CD4-positive, CD25-positive, alpha-beta regulatory T cell (primary cell): Measurements from ENCODE around the gene PRKD1. TPM values are rescaled to one million over a fixed set of nuclear protein-coding genes. Genes with fewer than 3 reads are reported as not detected.
"Not testable (repeated sequence)": the region's sequence is repeated elsewhere in the genome, so short reads cannot be mapped to it uniquely, and the experiment has no call there.

Experiments used
- ATAC-seq, 2 donors: fragments of 150-1000 bp; cut with Tn5 transposase; one replicate each; pipeline ENCODE4 v1.10.0; 2021; ENCODE audit warnings: low read depth in 2 of 2, moderate number of reproducible peaks in 2 of 2, moderate library complexity in 1 of 2
- DNase-seq, 3 donors: peaks; one replicate each; pipeline versions ENCODE4 v3.0.0 to v3.0.0-alpha.2; 2012 to 2022; ENCODE audit warnings: mixed read lengths in 1 of 3
- H3K27ac ChIP-seq: one replicate; pipeline ENCODE4 v1.7.0; 2013; ENCODE audit warnings: mild to moderate bottlenecking, low read length; ENCODE audit not compliant: insufficient read depth, poor library complexity, severe bottlenecking
- H3K27me3 ChIP-seq: one replicate; pipeline ENCODE4 v1.7.0; 2013; ENCODE audit warnings: low read length; ENCODE audit not compliant: control insufficient read depth, insufficient read depth
- H3K36me3 ChIP-seq: one replicate; pipeline ENCODE4 v1.7.0; 2013; ENCODE audit warnings: mild to moderate bottlenecking, low read length, moderate library complexity; ENCODE audit not compliant: control insufficient read depth, insufficient read depth
- H3K4me1 ChIP-seq: 2 replicates; pipeline ENCODE4 v1.7.0; 2013; ENCODE audit warnings: mild to moderate bottlenecking, low read length; ENCODE audit not compliant: insufficient read depth, control insufficient read depth, poor library complexity, severe bottlenecking
- H3K4me3 ChIP-seq: one replicate; pipeline ENCODE4 v1.7.0; 2013; ENCODE audit warnings: low read depth, mild to moderate bottlenecking, low read length, moderate library complexity
- H3K9me3 ChIP-seq, 2 experiments: 1 replicate in 1 of 2; 2 replicates in 1 of 2; pipeline ENCODE4 v1.7.0; 2013; ENCODE audit warnings: low read length in 2 of 2, mild to moderate bottlenecking in 1 of 2, moderate library complexity in 1 of 2; ENCODE audit not compliant: control insufficient read depth in 2 of 2
- H3K27ac Mint-ChIP-seq, 3 donors: one replicate each; pipeline ENCODE4 v1.8.0; 2020 to 2022; ENCODE audit warnings: mild to moderate bottlenecking in 3 of 3, mixed read lengths in 3 of 3, moderate library complexity in 2 of 3
- H3K27me3 Mint-ChIP-seq: one replicate; pipeline ENCODE4 v1.8.0; 2022; ENCODE audit warnings: mild to moderate bottlenecking, mixed read lengths
- H3K36me3 Mint-ChIP-seq: one replicate; pipeline ENCODE4 v1.8.0; 2020; ENCODE audit warnings: mixed read lengths
- H3K4me1 Mint-ChIP-seq, 4 donors: one replicate each; pipeline ENCODE4 v1.8.0; 2020 to 2022; ENCODE audit warnings: mixed read lengths in 4 of 4, mild to moderate bottlenecking in 1 of 4
- H3K4me3 Mint-ChIP-seq, 4 donors: one replicate each; pipeline ENCODE4 v1.8.0; 2020 to 2022; ENCODE audit warnings: mild to moderate bottlenecking in 4 of 4, mixed read lengths in 4 of 4, moderate library complexity in 3 of 4
- H3K9me3 Mint-ChIP-seq, 7 donors: one replicate each; pipeline ENCODE4 v1.8.0; 2020 to 2022; ENCODE audit warnings: mixed read lengths in 7 of 7, mild to moderate bottlenecking in 3 of 7, moderate library complexity in 2 of 7
- polyA plus RNA-seq, 4 donors: library from polyadenylated mRNA; unstranded; fragments of 300-500 nt; fragmentation: Illumina TruSeq; gene quantifications; one replicate each; pipeline ENCODE4 v1.2.3, GENCODE V29; 2021
- total RNA-seq: library from RNA; stranded (reverse); gene quantifications from one replicate; pipeline ENCODE4 v1.2.3, GENCODE V29; 2022

The PRKD1 gene
- total and polyA plus RNA-seq, 5 donors from 2014 or later, result not detected

GRCh38 chr14:29734732-29735131 is 192.9 kb downstream of the PRKD1 start:
- Histone ChIP-seq H3K4me1 (no peaks in the 10 kb centered on the region), H3K27ac (no peak overlapping the region), H3K27me3 (no peaks in the 10 kb centered on the region), H3K36me3 (no peaks in the 10 kb centered on the region), H3K9me3 (no peaks in the 10 kb centered on the region), H3K4me3 (no peak overlapping the region)
- Mint-ChIP-seq H3K4me1 (no peaks in the 10 kb centered on the region), H3K27ac (no peak overlapping the region), H3K4me3 (no peak overlapping the region), H3K9me3 (peaks cover 1 to 22% (median 9%) of the 10 kb centered on the region in 7 donors), H3K36me3 (no peaks in the 10 kb centered on the region), H3K27me3 (no peaks in the 10 kb centered on the region)
- DNase-seq, result no peak
- ATAC-seq, result no peak

- H3K4me3 ChIP-seq, H3K36me3 Mint-ChIP-seq, H3K36me3 ChIP-seq, H3K27me3 Mint-ChIP-seq, H3K27ac ChIP-seq, H3K4me1 Mint-ChIP-seq, H3K27ac Mint-ChIP-seq, ATAC-seq, H3K27me3 ChIP-seq, H3K9me3 ChIP-seq, DNase-seq, H3K4me3 Mint-ChIP-seq, H3K4me1 ChIP-seq: not testable (repeated sequence)
- peaks cover 3 to 18% (median 7%) of the 10 kb centered on the region in 7 donors for H3K9me3 Mint-ChIP-seq
Observed at GRCh38 chr14:29726560-29727331, 200.9 kb downstream of the PRKD1 start.

- H3K27ac ChIP-seq, result no peak overlapping the region
- peaks cover 0 to 22% (median 6%) of the 10 kb centered on the region in 7 donors for H3K9me3 Mint-ChIP-seq
- DNase-seq, result no peak
- H3K9me3 ChIP-seq, result no peaks in the 10 kb centered on the region
- H3K4me1 Mint-ChIP-seq, result no peaks in the 10 kb centered on the region
- H3K36me3 ChIP-seq, result no peaks in the 10 kb centered on the region
- no peaks in the 10 kb centered on the region for H3K27me3 Mint-ChIP-seq
- no peaks in the 10 kb centered on the region for H3K27me3 ChIP-seq
- H3K27ac Mint-ChIP-seq, result no peak overlapping the region
- no peak overlapping the region for H3K4me3 Mint-ChIP-seq
- ATAC-seq, result no peak
- H3K4me3 ChIP-seq, result no peak overlapping the region
- H3K36me3 Mint-ChIP-seq, result no peaks in the 10 kb centered on the region
- no peaks in the 10 kb centered on the region for H3K4me1 ChIP-seq
Observed at GRCh38 chr14:29724991-29725390, 202.7 kb downstream of the PRKD1 start.

- Mint-ChIP-seq H3K36me3 (no peaks in the 10 kb centered on the region), H3K9me3 (peaks cover 0 to 17% (median 7%) of the 10 kb centered on the region in 7 donors), H3K27ac (no peak overlapping the region), H3K27me3 (no peaks in the 10 kb centered on the region), H3K4me1 (no peaks in the 10 kb centered on the region), H3K4me3 (no peak overlapping the region)
- no peak for DNase-seq
- Histone ChIP-seq H3K9me3 (no peaks in the 10 kb centered on the region), H3K27me3 (no peaks in the 10 kb centered on the region), H3K27ac (no peak overlapping the region), H3K4me1 (no peaks in the 10 kb centered on the region), H3K4me3 (no peak overlapping the region), H3K36me3 (no peaks in the 10 kb centered on the region)
- ATAC-seq, result no peak
Observed at GRCh38 chr14:29722831-29723230, 204.8 kb downstream of the PRKD1 start.

- DNase-seq, result no peak
- no peak for ATAC-seq
- no peaks in the 10 kb centered on the region for H3K4me1 Mint-ChIP-seq
- no peaks in the 10 kb centered on the region for H3K27me3 ChIP-seq
- peaks cover 0 to 17% (median 7%) of the 10 kb centered on the region in 7 donors for H3K9me3 Mint-ChIP-seq
- H3K4me1 ChIP-seq, result no peaks in the 10 kb centered on the region
- H3K4me3 ChIP-seq, result no peak overlapping the region
- no peaks in the 10 kb centered on the region for H3K36me3 Mint-ChIP-seq
- H3K4me3 Mint-ChIP-seq, result no peak overlapping the region
- H3K27ac Mint-ChIP-seq, result no peak overlapping the region
- H3K36me3 ChIP-seq, result no peaks in the 10 kb centered on the region
- no peaks in the 10 kb centered on the region for H3K27me3 Mint-ChIP-seq
- H3K27ac ChIP-seq, result no peak overlapping the region
- no peaks in the 10 kb centered on the region for H3K9me3 ChIP-seq
Observed at GRCh38 chr14:29721586-29721985, 206.1 kb downstream of the PRKD1 start.

- Mint-ChIP-seq H3K4me1 (no peaks in the 10 kb centered on the region), H3K36me3 (no peaks in the 10 kb centered on the region), H3K4me3 (no peak overlapping the region), H3K9me3 (peaks cover 4 to 17% (median 8%) of the 10 kb centered on the region in 7 donors), H3K27ac (no peak overlapping the region), H3K27me3 (no peaks in the 10 kb centered on the region)
- H3K36me3 ChIP-seq, result no peaks in the 10 kb centered on the region
- H3K9me3 ChIP-seq, result no peaks in the 10 kb centered on the region
- no peak overlapping the region for H3K4me3 ChIP-seq
- H3K27me3 ChIP-seq, result no peaks in the 10 kb centered on the region
- no peak for ATAC-seq
- no peak for DNase-seq
- no peak overlapping the region for H3K27ac ChIP-seq
- H3K4me1 ChIP-seq, result no peaks in the 10 kb centered on the region
Observed at GRCh38 chr14:29717901-29718300, 209.7 kb downstream of the PRKD1 start.

- no peak overlapping the region for H3K4me3 Mint-ChIP-seq
- DNase-seq, result no peak
- H3K9me3 Mint-ChIP-seq, result peaks cover 1 to 11% (median 4%) of the 10 kb centered on the region in 7 donors
- no peaks in the 10 kb centered on the region for H3K36me3 Mint-ChIP-seq
- no peak overlapping the region for H3K27ac Mint-ChIP-seq
- Histone ChIP-seq H3K27ac (no peak overlapping the region), H3K36me3 (no peaks in the 10 kb centered on the region), H3K9me3 (no peaks in the 10 kb centered on the region), H3K4me1 (no peaks in the 10 kb centered on the region), H3K4me3 (no peak overlapping the region), H3K27me3 (no peaks in the 10 kb centered on the region)
- no peaks in the 10 kb centered on the region for H3K4me1 Mint-ChIP-seq
- no peak for ATAC-seq
- H3K27me3 Mint-ChIP-seq, result no peaks in the 10 kb centered on the region
Observed at GRCh38 chr14:29716150-29716549, 211.5 kb downstream of the PRKD1 start.

GRCh38 chr14:29712601-29713000 is 215.0 kb downstream of the PRKD1 start:
- no peak overlapping the region for H3K27ac ChIP-seq
- no peaks in the 10 kb centered on the region for H3K4me1 Mint-ChIP-seq
- no peak overlapping the region for H3K4me3 Mint-ChIP-seq
- H3K9me3 Mint-ChIP-seq, result peaks cover 1 to 12% (median 8%) of the 10 kb centered on the region in 7 donors
- H3K36me3 ChIP-seq, result no peaks in the 10 kb centered on the region
- H3K9me3 ChIP-seq, result no peaks in the 10 kb centered on the region
- DNase-seq (no peak), ATAC-seq (no peak)
- no peaks in the 10 kb centered on the region for H3K27me3 ChIP-seq
- no peak overlapping the region for H3K27ac Mint-ChIP-seq
- no peaks in the 10 kb centered on the region for H3K27me3 Mint-ChIP-seq
- no peaks in the 10 kb centered on the region for H3K36me3 Mint-ChIP-seq
- no peaks in the 10 kb centered on the region for H3K4me1 ChIP-seq
- no peak overlapping the region for H3K4me3 ChIP-seq
